Globus pallidus (tissue), 1 donor: Measurements from ENCODE around the gene ZNF239.
A peak's percentile ranks its signal among the peaks of the same experiment; 100 is the strongest.
"Not testable (repeated sequence)": the region's sequence is repeated elsewhere in the genome, so short reads cannot be mapped to it uniquely, and the experiment has no call there.

Experiments used
- DNase-seq: peaks from one replicate; pipeline ENCODE4 v3.0.0-alpha.2; 2015; ENCODE audit warnings: low spot score

The ZNF239 gene

DNA sequence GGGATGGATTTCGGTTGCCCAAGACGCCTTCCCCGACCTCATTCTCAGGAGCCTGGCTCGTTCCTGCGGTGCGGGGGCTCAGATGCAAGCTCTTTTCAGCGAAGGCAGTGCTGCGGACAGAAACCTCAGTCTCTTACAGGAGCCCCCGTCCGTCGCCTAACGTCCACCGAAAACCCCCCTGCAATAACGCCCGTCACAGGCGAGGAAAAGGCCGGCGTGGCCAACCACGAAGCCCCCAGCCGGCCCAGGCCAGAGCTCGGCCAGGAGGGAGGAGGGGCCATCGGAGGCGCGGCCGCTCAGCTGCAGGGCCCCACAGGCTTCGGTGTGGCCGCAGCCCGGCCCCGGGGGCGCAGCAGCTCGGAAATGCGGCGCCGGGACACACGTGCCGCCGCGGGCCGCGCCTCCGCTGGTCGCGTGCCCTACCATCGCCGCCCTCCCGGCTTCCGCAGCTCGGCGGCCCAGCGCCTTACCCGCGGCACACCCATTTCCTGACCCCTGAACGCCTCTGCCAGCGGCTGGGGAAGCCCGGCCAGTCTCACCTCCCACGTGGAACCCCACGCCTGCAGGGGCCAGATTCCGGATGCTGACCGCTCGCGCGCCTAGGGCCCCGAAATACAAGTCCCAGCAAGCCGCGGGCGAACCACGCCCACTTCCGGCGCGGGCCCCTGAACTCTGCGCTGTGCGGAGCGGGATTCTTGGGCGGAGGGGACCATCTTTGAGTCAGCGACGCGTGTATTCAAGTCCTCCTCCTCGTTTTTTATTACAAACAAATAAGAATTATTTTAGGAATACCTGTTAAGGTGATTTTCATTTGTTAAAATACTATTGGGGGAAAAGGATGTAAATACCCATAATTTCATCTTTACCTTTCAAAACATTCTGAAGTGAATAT, at the start of gene ZNF239:
Gene ZNF239, minus strand, starts transcription at position 616 of the 892 bp plus-strand sequence. CDS start 16,537 bp downstream, outside the sequence.
- DNase-seq: peak; percentile 83

DNA sequence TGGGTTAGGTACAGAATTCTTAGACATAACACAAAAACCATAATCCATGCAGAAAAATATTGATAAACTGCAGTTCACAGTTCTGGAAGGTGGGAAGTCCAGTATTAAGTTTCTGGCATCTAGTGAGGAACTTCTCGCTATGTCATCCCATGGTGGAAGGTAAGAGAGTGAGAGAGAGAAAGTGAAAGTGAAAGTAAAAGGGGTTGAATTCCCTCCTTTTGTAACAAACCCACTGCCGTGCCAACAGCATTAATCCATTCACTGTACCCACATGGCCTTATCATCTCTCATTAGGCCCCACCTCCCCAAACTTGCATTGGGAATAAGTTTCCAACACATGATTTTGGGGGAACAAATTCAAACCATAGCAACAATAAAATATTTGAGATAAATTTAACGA, 48.9 kb upstream of the ZNF239 start:
- DNase-seq: peak; percentile 12

DNA sequence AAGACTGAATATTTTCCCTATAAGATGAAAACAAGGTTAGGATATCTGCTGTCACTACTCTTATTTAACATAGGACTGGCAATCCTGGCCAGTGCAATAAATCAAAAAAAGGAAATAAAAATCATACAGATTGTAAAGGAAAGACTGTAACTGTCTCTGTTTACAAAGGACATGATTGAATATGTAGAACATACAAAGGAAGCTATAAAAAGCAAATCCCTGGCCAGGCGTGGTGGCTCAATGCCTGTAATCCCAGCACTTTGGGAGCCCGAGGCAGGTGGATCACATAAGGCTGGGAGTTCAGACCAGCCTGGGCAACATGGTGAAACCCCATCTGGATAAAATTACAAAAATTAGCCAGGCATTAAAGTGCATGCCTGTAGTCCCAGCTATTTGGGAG, 47.6 kb upstream of the ZNF239 start:
- no peak for DNase-seq

DNA sequence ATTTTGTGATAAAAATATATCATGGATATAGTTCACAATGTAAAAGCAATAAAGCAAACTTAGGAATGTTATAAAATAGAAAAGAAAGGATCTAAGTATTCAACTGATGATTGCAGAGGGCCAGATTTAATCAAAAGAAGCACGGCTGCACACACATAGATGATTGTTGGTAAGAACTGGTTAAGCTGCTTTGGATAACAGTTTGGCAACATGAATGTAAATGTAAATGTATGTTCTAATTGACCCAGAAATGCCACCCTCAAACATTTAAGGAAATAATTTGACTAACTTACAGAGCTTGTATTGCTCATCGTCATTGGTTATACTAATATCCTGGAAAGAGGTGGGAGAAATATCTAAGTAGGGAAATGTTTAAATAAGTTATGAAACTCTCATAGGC, 45.0 kb upstream of the ZNF239 start:
- no peak for DNase-seq

DNA sequence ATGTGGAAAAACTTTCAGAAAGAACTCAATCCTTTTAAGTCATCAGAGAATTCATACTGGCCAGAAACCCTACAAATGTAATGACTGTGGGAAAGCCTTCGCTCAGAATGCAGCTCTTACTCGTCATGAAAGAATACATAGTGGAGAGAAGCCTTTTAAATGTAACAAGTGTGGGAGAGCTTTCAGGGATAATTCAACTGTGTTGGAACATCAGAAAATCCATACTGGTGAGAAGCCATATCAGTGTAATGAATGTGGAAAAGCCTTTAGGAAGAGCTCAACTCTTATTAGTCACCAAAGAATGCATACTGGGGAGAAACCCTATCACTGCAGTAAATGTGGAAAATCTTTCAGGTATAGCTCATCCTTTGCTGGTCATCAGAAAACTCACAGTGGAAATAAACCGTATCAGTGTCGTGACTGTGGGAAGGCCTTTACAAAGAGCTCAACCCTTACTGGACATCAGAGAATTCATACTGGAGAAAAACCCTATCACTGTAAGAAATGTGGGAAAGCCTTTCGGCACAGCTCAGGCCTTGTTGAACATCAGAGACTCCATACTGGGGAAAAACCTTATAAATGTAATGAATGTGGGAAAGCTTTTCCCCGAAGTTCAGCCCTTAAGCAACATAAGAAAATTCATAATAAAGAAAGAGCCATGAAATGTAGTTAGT, 42.4 kb upstream of the ZNF239 start:
- DNase-seq: no peak

DNA sequence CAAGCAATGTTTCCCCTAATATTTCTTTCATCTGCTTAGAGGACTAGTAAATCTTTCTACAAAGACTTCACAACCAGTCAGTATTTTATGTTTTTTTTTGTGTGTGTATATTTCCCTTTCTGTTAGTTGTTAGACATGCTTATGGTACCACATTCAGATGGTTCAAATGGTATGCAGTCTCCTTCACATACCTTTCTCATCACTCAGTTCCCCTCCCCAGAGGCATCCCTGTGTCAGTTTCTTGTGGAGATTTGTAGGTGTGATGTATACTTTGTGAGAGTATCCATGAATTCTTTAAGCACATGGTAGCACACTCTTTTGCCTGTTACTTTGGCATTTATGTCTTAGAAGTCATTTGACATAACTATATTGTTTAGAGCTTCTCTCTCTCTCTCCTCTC, 36.2 kb upstream of the ZNF239 start:
- no peak for DNase-seq

DNA sequence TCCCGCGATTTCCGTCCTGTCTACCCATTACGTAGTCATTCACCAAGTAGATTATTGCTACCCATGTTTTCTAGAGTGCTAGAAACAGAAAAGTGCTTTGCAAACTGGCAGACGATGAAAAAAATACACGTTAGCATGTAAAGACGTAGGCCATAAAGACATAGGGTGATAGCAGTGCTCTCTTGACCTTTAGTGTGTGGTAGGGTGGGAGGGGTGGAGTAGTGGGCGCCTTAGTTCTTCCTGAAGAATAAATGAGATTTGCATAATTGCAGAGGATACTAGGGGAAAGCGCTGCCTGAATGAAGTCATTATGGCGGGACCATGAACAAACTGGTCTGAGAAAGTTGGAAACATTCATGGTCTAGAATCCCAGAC, 32.8 kb upstream of the ZNF239 start:
- DNase-seq: no peak

DNA sequence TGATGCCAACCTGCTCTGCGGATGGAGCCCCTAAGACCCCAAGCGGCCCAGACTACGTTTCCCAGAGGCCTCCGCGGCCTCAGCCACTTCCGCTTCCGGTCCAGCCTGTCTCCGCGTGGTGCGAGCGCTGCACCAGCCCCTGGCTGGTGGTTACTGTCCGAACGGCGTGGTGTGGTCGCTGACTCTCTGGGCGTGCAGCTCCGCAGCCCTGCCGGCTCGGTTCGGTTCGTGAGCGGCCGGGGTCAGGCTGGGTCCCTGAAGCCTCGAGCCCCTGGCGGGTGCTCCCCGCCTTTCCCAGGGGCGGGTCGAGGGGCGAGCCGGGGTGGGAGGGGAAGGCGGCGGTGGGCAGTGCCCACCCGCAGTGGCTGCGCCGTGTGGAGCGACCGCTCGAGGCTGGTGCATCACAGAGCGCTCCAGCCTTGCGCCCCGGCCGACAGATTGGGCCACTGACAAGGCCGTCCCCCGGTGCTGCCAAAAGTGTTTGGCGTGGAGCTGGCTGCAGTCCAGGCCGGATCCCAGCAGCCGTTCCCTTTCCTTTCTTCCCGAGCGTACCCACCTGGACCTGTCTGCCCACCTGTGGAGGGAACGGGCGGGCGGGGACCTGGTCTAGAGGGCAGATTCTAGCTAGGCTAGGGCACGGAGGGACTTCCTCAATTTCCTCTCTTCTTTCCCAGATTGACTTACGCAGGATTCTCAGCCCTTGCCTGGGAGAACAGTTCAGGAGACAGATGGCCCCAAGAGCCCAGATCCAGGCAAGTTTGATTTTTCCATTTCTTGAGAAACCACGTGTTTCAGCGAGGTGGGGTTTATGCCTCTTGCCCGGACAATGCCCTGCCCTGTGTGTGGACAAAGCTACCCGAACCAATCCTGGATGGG, 32.1 kb upstream of the ZNF239 start, which contains the start of gene ZNF485:
Gene ZNF485, plus strand, starts transcription at position 116 of the 876 bp plus-strand sequence. Its CDS starts 613 bp downstream, at position 729.
- DNase-seq: peak; percentile 65

DNA sequence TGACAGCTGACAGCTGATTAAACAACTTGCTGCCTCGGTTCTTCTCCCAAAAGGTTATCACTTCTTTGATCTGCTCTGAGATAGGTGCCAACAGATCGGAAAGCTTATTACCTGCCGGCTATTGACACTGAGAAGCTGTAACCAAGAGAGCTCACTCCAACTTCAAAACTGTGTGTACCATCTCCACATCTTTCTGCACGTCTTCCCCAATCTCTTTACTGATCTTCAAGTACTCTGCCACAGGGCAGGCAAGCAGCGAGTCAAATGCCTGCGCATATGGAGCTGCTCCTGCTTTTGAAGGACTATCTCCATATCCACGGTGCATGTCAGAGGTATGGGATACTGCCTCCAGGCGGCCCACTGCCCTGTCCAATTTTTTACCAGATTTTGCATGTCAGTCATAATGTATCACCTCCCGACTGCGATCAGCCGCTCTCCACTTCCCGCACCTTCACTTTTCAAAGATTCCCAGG, 31.5 kb upstream of the ZNF239 start:
- no peak for DNase-seq

DNA sequence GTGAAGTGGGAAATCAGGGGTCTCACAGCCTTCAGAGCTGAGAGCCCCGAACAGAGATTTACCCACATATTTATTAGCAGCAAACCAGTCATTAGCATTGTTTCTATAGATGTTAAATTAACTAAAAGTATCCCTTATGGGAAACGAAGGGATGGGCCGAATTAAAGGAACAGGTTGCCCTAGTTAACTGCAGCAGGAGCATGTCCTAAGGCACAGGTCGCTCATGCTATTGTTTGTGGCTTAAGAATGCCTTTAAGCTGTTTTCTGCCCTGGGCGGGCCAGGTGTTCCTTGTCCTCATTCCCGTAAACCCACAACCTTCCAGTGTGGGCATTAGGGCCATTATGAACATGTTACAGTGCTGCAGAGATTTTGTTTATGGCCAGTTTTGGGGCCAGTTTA, 27.2 kb upstream of the ZNF239 start:
- DNase-seq: not testable (repeated sequence)

DNA sequence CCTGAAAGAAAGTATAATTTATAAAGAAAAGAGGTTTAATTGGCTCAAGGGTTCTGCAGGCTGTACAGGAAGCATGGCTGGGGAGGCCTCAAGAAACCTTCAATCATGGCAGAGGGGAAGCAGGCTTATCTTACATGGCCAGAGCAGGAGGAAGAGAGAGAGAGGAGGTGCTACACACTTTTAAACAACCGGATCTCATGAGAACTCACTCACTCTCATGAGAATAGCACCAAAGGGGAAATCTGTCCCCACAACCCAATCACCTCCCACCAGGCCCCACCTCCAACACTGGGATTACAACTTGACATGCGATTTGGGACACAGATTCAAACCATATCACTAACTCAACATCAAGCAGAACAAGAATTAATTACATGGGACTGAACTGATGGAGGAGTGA, 24.9 kb upstream of the ZNF239 start:
- no peak for DNase-seq

DNA sequence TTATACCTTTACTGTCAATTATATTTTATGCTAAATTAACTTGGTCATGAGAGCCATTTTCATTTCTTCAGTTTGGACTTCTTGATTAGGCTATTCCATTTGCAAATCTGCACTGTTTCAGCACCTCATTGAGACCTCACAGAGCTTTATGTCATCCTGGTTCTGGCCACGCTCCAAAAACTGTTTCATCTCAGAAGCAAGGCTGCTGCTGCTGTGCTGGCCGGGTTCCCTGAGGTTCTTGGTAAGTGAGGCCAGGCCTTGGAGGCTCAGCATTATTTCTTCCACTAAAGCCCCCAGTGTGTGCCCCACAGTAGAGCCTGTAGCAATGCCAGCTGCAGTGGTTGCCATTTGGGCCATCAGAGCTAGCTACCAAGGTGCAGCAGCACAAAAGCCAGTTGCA, 24.0 kb upstream of the ZNF239 start:
- no peak for DNase-seq

DNA sequence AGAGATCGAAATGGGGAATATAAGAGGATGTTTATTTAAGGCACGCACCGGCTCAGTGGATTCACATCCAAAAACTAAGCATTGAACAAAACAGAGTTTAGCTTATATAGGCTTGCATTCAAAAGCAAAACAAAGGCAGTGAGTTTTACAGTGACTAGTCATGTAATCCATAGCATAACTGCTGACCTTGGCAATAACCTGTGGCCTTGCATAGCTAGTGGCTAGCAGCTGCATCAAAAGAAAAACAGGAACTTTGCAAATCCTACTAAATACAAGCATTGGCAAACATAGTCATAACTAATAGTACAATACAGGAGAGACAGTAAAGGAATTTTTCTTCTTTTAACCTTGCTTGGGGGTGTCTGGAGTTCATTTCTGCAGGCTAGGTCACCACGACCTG, 22.1 kb upstream of the ZNF239 start:
- no peak for DNase-seq

DNA sequence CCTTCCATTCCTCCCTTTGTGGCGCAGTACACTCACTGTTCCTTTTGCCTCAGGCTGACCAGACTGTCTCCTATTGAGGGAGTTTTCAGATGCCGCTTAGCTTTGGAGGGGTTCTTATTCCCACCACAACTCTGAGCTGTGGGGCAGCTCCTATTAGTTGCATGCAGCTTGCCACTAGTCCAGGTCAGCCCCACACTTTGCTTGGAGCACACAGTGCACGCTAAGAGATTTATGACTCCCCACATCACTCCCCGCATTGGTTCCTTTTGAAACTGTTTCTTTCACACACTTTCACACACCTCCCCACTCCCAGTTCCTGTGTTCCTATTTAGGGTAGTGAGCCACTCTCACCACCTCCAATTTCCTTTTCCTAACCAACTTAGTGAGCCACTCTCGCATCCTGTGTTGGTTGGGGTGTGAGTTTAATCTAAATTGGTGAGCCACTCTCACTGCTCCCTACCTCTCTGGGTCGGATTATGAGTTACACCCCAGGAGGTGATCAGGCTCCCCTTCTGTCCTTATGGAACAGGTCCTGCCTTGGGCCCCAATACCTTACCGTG, 21.4 kb upstream of the ZNF239 start:
- no peak for DNase-seq

DNA sequence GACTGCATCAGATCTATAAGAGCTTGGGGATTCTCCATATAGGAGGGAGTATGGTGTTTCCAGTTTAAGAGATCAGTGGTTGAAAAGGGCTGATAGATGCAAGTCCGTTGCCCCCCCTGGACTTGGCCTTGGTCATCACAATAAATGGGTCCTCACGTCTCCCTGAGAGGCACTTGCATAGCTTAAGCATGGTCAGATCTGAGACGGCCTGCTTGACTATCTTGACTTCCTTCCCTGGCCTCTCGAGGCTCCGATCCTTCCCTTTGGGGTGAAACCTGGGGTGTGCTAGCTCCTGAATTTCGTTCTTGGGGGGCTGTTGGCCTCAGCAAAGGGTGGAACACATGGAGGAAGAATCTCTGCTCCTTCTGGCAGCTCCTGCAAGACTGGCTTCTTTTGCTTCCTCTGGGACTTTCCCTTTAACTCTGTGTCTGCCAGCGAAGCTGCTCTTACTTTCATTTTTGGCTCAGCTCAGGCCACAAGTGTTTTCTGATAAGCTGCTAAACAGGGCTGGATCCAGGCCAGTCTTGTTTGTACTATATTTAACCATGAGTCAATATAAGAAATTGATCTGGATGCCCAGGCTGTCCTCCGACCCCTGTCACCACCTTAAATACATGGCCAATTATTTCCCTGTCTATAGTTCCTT, 20.7 kb upstream of the ZNF239 start:
- no peak for DNase-seq

DNA sequence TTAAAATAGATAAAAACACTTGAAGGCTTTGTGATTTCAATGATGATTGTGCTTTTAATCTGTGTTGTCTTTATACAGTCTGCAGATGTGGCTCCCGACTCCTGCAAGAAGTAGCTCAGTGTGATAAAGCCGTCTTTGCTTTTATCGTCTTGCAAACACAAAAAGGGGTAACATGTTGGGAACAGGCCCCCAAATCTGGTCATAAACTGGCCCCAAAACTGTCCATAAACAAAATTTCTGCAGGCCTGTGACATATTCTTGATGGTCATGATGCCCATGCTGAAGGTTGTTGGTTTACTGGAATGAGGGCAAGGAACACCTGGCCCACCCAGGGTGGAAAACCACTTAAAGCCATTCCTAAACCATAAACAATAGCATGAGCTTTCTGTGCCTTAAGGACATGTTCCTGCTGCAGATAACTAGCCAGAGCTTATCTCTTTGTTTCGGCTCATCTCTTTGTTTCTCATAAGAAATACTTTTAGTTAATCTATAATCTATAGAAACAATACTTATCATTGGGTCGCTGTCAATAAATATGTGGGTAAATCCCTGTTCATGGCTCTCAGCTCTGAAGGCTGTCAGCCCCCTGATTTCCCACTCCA, 17.0 kb upstream of the ZNF239 start:
- DNase-seq: no peak

DNA sequence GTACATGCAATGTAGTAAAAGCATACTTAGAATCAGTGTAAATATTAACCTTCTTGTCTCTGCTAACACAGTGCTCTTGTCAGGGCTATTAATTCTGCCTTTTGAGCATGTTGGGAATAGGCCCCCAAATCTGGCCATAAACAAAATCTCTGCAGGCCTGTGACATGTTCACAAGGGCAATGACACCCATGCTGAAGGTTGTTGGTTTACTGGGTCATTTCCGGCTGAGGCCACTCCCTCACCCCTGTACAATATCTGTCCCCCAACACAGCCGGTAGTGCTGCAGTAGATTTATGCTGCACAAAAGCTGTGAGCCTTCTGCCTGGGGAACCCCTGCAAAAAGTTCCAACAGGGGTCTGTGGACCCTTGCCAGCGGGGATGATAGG, 12.3 kb upstream of the ZNF239 start:
- not testable (repeated sequence) for DNase-seq

DNA sequence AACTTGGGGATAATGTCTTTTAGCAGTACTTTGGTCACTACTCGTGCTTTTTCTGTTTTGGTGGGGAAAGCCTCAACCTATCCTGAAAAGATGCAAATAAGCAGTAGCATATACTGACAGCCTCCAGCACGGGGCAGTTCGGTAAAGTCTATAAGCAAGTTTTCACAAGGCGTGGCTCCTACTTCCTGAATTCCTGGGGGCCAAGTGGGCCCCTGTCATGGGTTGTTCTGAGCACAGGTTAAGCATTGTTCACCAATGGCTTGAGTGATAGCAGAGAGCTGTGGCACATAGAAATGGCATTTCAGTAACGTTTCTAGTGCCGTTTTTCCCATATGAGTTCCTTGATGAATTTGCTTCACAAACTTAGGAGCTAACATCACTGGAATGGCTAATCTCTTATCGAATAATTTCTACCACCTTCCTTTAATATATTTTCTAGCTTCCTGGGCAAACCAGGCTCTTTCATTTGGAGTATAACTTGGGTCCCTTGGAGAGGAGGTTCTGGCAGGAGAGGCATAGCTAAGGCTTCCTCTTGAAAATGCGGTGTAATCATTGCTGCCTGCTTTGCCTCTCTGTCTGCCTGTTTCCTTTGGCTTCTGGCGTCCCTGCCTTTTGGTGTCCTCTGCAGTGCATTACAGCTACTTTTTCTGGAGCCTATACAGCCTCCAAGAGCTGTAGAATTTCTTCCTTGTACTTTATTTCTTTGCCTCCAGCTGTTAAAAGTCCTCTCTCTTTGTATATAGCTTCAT, 11.7 kb upstream of the ZNF239 start:
- no peak for DNase-seq

DNA sequence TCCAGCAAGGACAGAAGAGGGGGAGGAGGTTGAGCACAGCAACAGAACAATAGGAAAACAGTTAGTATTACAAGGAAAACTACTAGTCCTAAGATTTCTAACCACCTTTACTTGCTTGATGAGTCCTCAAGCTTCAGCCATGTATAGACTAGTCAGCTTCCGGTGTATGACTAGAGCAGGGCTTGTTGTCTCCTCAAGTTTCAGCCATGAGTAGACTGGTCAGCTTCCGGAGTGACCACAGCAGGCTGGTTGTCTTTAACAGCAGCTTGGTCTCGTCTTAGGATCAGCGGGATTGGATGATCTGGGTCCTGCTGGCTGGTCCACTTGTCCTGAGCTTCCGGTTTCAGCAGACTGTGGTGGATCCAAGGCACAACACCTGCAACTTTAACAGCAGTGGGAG, 10.6 kb upstream of the ZNF239 start:
- no peak for DNase-seq

DNA sequence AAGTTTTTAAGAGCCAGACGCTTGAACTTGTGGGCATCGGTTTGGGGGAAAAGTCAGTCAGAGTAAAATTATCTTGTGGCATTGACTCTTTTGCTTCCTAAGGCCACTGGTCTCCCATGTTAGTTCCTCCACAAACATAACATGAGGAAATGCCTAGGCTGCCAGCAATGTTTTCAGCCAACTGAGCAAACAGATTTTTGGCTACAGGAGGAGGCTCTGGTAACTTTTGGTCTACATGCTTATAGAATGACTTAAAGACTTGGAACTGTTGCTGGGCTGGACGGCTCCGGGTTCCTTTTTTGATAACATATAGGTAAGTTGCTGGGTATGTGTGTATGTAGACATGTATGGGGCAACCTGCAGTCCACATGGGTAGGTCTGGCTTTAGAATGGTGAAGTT, 9.6 kb upstream of the ZNF239 start:
- DNase-seq: no peak
